OCI-LY1 (cell line): ENCODE results near the gene CCND3.

Experiments used
- H2AFZ ChIP-seq: fragments of 200-600 bp; sonication (generic), shearing (Covaris generic); 2 replicates; pipeline ENCODE4 v1.6.0; 2014; ENCODE audit warnings: antibody characterized with exemption, mild to moderate bottlenecking, low read length
- H3F3A ChIP-seq: fragments of 200-600 bp; sonication (generic), shearing (Covaris generic); 2 replicates; pipeline ENCODE4 v1.6.0; 2014; ENCODE audit warnings: mild to moderate bottlenecking, antibody characterized with exemption, low read length, moderate library complexity; ENCODE audit not compliant: insufficient read depth
- H3K27ac ChIP-seq: fragments of 200-600 bp; sonication (generic); 2 replicates; pipeline ENCODE4 v1.5.1; 2014; ENCODE audit warnings: low read length, mixed run types, mild to moderate bottlenecking, low read depth; ENCODE audit not compliant: poor library complexity, severe bottlenecking
- H3K27me3 ChIP-seq: fragments of 200-600 bp; sonication (generic); 2 replicates; pipeline ENCODE4 v1.6.0; 2014; ENCODE audit warnings: antibody characterized with exemption, mild to moderate bottlenecking, low read length, moderate library complexity; ENCODE audit not compliant: insufficient read depth
- H3K36me3 ChIP-seq: fragments of 200-600 bp; sonication (generic); 2 replicates; pipeline ENCODE4 v1.6.1; 2014; ENCODE audit warnings: mild to moderate bottlenecking, antibody characterized with exemption, low read length, moderate library complexity, mixed read lengths; ENCODE audit not compliant: insufficient read depth
- H3K4me1 ChIP-seq: fragments of 200-600 bp; sonication (generic); 2 replicates; pipeline ENCODE4 v1.5.1; 2014; ENCODE audit warnings: mild to moderate bottlenecking, low read length, moderate library complexity; ENCODE audit not compliant: insufficient read depth, severe bottlenecking
- H3K4me2 ChIP-seq: fragments of 200-600 bp; sonication (generic), shearing (Covaris generic); 2 replicates; pipeline ENCODE4 v1.6.1; 2014; ENCODE audit warnings: low read length
- H3K4me3 ChIP-seq: fragments of 200-600 bp; sonication (generic); 2 replicates; pipeline ENCODE4 v1.5.1; 2014; ENCODE audit warnings: low read length, low read depth, mild to moderate bottlenecking, mixed read lengths; ENCODE audit not compliant: poor library complexity, severe bottlenecking
- H3K79me2 ChIP-seq: fragments of 200-600 bp; shearing (Covaris generic); 2 replicates; pipeline ENCODE4 v1.6.1; 2016; ENCODE audit warnings: mixed run types, low read length, mixed read lengths; ENCODE audit not compliant: insufficient read depth
- H3K9ac ChIP-seq: fragments of 200-600 bp; sonication (generic), shearing (Covaris generic); 2 replicates; pipeline ENCODE4 v1.6.1; 2014; ENCODE audit warnings: mild to moderate bottlenecking, low read length, mixed read lengths
- H3K9me2 ChIP-seq: fragments of 200-600 bp; sonication (generic), shearing (Covaris generic); 2 replicates; pipeline ENCODE4 v1.6.1; 2014; ENCODE audit warnings: low read depth, mild to moderate bottlenecking, low read length, mixed read lengths
- H3K9me3 ChIP-seq: fragments of 200-600 bp; shearing (Covaris generic); 2 replicates; pipeline ENCODE4 v1.6.1; 2014; ENCODE audit warnings: low read length, mixed read lengths
- H4K20me1 ChIP-seq: fragments of 200-600 bp; sonication (generic), shearing (Covaris generic); 2 replicates; pipeline ENCODE4 v1.6.0; 2016; ENCODE audit warnings: mild to moderate bottlenecking, low read length; ENCODE audit not compliant: insufficient read depth
- EZH2 ChIP-seq: fragments of 200-600 bp; sonication (generic), shearing (Covaris generic); IDR thresholded peaks from 2 replicates; pipeline ENCODE4 v1.8.0; 2017; ENCODE audit warnings: borderline replicate concordance, mixed run types, mild to moderate bottlenecking, antibody characterized with exemption, low read length, moderate library complexity, mixed read lengths
- TF ChIP-seq, protein P1 (sequence below): fragments of 200-600 bp; sonication (generic), shearing (Covaris generic); IDR thresholded peaks from 2 replicates; pipeline ENCODE4 v1.5.1; 2017; ENCODE audit warnings: mild to moderate bottlenecking, antibody characterized with exemption, low read length, moderate library complexity, mixed read lengths

Gene CCND3

DNA sequence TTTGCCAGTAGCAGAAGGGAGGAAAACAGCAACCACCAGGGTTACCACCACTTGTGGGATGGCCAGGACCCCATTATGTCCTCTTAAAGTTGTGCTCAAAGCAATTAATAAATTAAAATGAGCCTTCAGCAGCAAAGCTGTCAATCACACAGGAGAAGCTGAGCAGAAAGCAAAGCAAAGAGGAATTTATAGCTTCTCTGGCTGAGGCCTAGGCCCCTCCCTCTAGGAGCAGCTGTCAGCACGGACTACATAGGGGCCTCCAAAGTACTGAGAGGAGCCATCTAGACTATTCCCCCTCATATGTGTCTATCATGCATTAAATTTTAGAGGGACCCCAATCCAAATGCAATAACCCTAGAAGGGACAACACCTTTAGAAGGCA is 6.4 kb downstream of the CCND3 start:
- Histone ChIP-seq H3K36me3 (peaks cover 71% of the 10 kb centered on the region), H3K9me2 (no peaks in the 10 kb centered on the region), H3K4me1 (peaks cover 22% of the 10 kb centered on the region)

DNA sequence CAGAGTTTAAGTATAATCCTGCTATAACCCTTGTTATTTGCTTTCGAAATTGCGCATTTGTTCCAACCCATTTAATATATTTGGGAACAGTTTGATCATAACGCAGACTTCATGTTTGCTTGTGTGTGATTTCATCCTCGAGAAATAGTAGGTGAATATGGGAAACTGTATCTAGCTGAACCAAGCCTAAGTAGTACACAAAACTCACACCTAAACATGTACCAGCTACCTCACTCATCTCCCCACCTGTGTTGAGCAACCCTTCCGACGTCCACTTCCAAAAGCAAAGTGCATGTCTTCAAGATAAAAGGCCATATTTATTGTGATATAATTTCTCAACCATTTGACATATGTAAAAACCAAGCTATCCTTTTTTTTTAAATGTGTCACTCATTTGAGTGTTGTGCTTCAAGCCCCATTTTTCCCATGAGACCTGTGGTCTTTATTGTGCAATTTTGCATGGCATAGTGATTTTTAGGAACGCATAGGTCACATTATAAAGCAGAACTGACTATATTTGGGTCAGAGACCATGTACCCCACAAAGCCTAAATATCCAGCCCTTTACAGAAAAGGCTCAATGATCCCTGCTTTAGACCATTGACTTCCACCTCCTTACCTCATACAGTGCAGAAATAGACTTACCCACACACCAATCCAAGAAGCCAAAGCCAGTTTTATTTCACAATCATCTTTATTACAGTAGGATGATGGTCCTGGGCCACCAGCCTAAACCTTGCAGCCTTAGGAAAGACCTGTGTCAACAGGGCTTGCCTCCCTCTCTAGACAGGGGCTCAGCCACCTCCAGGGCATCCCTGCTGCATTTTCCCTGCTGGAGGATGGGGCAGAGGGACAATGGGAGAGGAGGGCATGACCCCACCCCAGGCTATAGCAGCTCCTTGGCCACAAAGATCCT is 7.1 kb downstream of the CCND3 start:
- no peak for TF ChIP-seq EZH2
- TF ChIP-seq, protein P1, sequence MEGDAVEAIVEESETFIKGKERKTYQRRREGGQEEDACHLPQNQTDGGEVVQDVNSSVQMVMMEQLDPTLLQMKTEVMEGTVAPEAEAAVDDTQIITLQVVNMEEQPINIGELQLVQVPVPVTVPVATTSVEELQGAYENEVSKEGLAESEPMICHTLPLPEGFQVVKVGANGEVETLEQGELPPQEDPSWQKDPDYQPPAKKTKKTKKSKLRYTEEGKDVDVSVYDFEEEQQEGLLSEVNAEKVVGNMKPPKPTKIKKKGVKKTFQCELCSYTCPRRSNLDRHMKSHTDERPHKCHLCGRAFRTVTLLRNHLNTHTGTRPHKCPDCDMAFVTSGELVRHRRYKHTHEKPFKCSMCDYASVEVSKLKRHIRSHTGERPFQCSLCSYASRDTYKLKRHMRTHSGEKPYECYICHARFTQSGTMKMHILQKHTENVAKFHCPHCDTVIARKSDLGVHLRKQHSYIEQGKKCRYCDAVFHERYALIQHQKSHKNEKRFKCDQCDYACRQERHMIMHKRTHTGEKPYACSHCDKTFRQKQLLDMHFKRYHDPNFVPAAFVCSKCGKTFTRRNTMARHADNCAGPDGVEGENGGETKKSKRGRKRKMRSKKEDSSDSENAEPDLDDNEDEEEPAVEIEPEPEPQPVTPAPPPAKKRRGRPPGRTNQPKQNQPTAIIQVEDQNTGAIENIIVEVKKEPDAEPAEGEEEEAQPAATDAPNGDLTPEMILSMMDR: no peak
- no peaks in the 10 kb centered on the region for H3K79me2 ChIP-seq
- peaks cover 78% of the 10 kb centered on the region for H3K36me3 ChIP-seq
- H3K4me1 ChIP-seq: peaks cover 16% of the 10 kb centered on the region
- H4K20me1 ChIP-seq: no peaks in the 10 kb centered on the region
- no peaks in the 10 kb centered on the region; the same call in 1 of the 2 replicates for H3F3A ChIP-seq
- H3K4me2 ChIP-seq: no peak overlapping the region
- H3K9me2 ChIP-seq: no peaks in the 10 kb centered on the region
- no peak overlapping the region for H3K9ac ChIP-seq
- no peaks in the 10 kb centered on the region for H3K27me3 ChIP-seq
- H3K4me3 ChIP-seq: no peak overlapping the region
- no peak overlapping the region for H3K27ac ChIP-seq
- no peaks in the 10 kb centered on the region for H3K9me3 ChIP-seq
- H2AFZ ChIP-seq: no peak overlapping the region

More for the DNA sequence above, 6.4 kb downstream of the CCND3 start:
- Histone ChIP-seq H4K20me1 (no peaks in the 10 kb centered on the region), H3K27me3 (no peaks in the 10 kb centered on the region), H3F3A (no peaks in the 10 kb centered on the region; the same call in 1 of the 2 replicates), H3K9ac (no peak overlapping the region), H3K9me3 (no peaks in the 10 kb centered on the region), H3K27ac (no peak overlapping the region), H2AFZ (no peak overlapping the region), H3K4me3 (no peak overlapping the region), H3K79me2 (no peaks in the 10 kb centered on the region), H3K4me2 (no peak overlapping the region)
- TF ChIP-seq EZH2: no peak
- TF ChIP-seq, protein P1: no peak

DNA sequence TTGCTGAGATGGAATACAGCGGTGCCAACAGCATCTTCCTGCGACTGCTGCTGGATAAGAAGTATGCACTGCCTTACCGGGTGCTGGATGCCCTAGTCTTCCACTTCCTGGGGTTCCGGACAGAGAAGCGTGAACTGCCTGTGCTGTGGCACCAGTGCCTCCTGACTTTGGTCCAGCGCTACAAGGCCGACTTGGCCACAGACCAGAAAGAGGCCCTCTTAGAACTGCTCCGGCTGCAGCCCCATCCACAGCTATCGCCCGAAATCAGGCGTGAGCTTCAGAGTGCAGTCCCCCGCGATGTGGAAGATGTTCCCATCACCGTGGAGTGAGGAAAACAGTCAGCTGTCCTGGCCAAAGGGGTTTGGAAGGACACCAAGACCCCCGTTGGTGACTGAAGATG is 9.2 kb downstream of the CCND3 start:
- H3F3A ChIP-seq: no peaks in the 10 kb centered on the region; the same call in 1 of the 2 replicates
- H3K4me2 ChIP-seq: no peak overlapping the region
- no peak overlapping the region for H3K27ac ChIP-seq
- TF ChIP-seq, protein P1: no peak
- no peak for TF ChIP-seq EZH2
- no peaks in the 10 kb centered on the region for H4K20me1 ChIP-seq
- peaks cover 95% of the 10 kb centered on the region for H3K36me3 ChIP-seq
- H3K27me3 ChIP-seq: no peaks in the 10 kb centered on the region
- H3K9me2 ChIP-seq: no peaks in the 10 kb centered on the region
- H3K4me1 ChIP-seq: peaks cover 3% of the 10 kb centered on the region
- no peak overlapping the region for H3K4me3 ChIP-seq
- no peaks in the 10 kb centered on the region for H3K79me2 ChIP-seq
- H3K9ac ChIP-seq: no peak overlapping the region
- no peak overlapping the region for H2AFZ ChIP-seq
- H3K9me3 ChIP-seq: no peaks in the 10 kb centered on the region
